Measurements from ENCODE around the gene RBMS3.

- TF ChIP-seq CTCF (IDR thresholded peaks at IDR 0.05), result no peak
- no peak for TF ChIP-seq POLR2A (IDR thresholded peaks at IDR 0.05)
Measured at GRCh38 chr3:29475854-29476253, 195.0 kb downstream of the RBMS3 start.
